Activated CD8-positive, alpha-beta memory T cell treated with anti-CD3 and anti-CD28 coated beads, Interleukin-2, amount 10 ng/mL, durations not matched to agents 7 days and 5 days (primary cell): ENCODE measurements around the gene CCT5. TPM values are rescaled to one million over a fixed set of nuclear protein-coding genes. Genes with fewer than 3 reads are reported as not detected.

Experiments
- ATAC-seq: fragments of 150-1000 bp; cut with Tn5 transposase; one replicate; pipeline ENCODE4 v1.10.0; 2021; ENCODE audit warnings: moderate library complexity
- CTCF ChIA-PET: fragments of 350-600 bp; sonication (Branson Sonifier 250); formaldehyde crosslinking; loops from one replicate; lab custom pipeline; 2021; ENCODE audit warnings: antibody characterized with exemption; lab: Charles Lee
- DNase-seq: peaks from one replicate; pipeline ENCODE4 v3.0.0-alpha.2; 2020
- H3K27ac Mint-ChIP-seq: one replicate; pipeline ENCODE4 v1.8.0; 2021; ENCODE audit warnings: mild to moderate bottlenecking, mixed read lengths
- H3K27me3 Mint-ChIP-seq: one replicate; pipeline ENCODE4 v1.8.0; 2021; ENCODE audit warnings: mixed read lengths
- H3K36me3 Mint-ChIP-seq: one replicate; pipeline ENCODE4 v1.8.0; 2021; ENCODE audit warnings: mild to moderate bottlenecking, mixed read lengths
- H3K4me1 Mint-ChIP-seq: one replicate; pipeline ENCODE4 v1.8.0; 2021; ENCODE audit warnings: mixed read lengths
- H3K4me3 Mint-ChIP-seq: one replicate; pipeline ENCODE4 v1.8.0; 2021; ENCODE audit warnings: mild to moderate bottlenecking, moderate library complexity, mixed read lengths
- H3K9me3 Mint-ChIP-seq: one replicate; pipeline ENCODE4 v1.8.0; 2022; ENCODE audit warnings: low read depth, mixed read lengths
- total RNA-seq, 2 experiments: library from RNA; stranded (reverse); gene quantifications; one replicate each; pipeline ENCODE4 v1.2.3, GENCODE V29; 2021

Gene CCT5
- total RNA-seq, 2 experiments from 2014 or later, result 270 to 342 TPM

- no peak overlapping the region for H3K4me3 Mint-ChIP-seq
- H3K9me3 Mint-ChIP-seq, result no peaks in the 10 kb centered on the region
- ATAC-seq (no peak), DNase-seq (no peak)
- H3K36me3 Mint-ChIP-seq, result no peaks in the 10 kb centered on the region
- CTCF ChIA-PET, result interaction anchor here (0.8 to 0.9 kb wide), 2 partner anchors 9 to 82 kb away, joined by 3 read pairs; no protein-coding TSS in a partner anchor
- H3K4me1 Mint-ChIP-seq, result peaks cover 19% of the 10 kb centered on the region
- H3K27me3 Mint-ChIP-seq, result no peaks in the 10 kb centered on the region
- no peak overlapping the region for H3K27ac Mint-ChIP-seq
Observed at GRCh38 chr5:10286162-10286861, 36.2 kb downstream of the CCT5 start.

- DNase-seq (no peak), ATAC-seq (no peak)
- no peak overlapping the region for H3K27ac Mint-ChIP-seq
- CTCF ChIA-PET, result no interaction called here
- H3K36me3 Mint-ChIP-seq, result no peaks in the 10 kb centered on the region
- no peaks in the 10 kb centered on the region for H3K9me3 Mint-ChIP-seq
- H3K4me1 Mint-ChIP-seq, result peaks cover 19% of the 10 kb centered on the region
- no peaks in the 10 kb centered on the region for H3K27me3 Mint-ChIP-seq
- no peak overlapping the region for H3K4me3 Mint-ChIP-seq
Observed at GRCh38 chr5:10286862-10287227, 36.8 kb downstream of the CCT5 start.

- H3K27me3 Mint-ChIP-seq, result peaks cover 2% of the 10 kb centered on the region
- no peak for ATAC-seq
- no peak overlapping the region for H3K27ac Mint-ChIP-seq
- CTCF ChIA-PET, result no interaction called here
- no peaks in the 10 kb centered on the region for H3K9me3 Mint-ChIP-seq
- H3K4me1 Mint-ChIP-seq, result peaks cover 16% of the 10 kb centered on the region
- H3K36me3 Mint-ChIP-seq, result no peaks in the 10 kb centered on the region
- no peak for DNase-seq
- no peak overlapping the region for H3K4me3 Mint-ChIP-seq
Observed at GRCh38 chr5:10288592-10289219, 38.6 kb downstream of the CCT5 start.

GRCh38 chr5:10289353-10289752 is 39.3 kb downstream of the CCT5 start:
- Mint-ChIP-seq H3K27ac (no peak overlapping the region), H3K27me3 (peaks cover 5% of the 10 kb centered on the region), H3K4me3 (no peak overlapping the region), H3K36me3 (no peaks in the 10 kb centered on the region), H3K4me1 (peaks cover 9% of the 10 kb centered on the region), H3K9me3 (no peaks in the 10 kb centered on the region)
- DNase-seq (no peak), ATAC-seq (no peak)
- CTCF ChIA-PET, result no interaction called here

- ATAC-seq, result no peak
- DNase-seq, result no peak
- H3K4me3 Mint-ChIP-seq, result no peak overlapping the region
- H3K4me1 Mint-ChIP-seq, result peaks cover 7% of the 10 kb centered on the region
- CTCF ChIA-PET, result no interaction called here
- peaks cover 5% of the 10 kb centered on the region for H3K27me3 Mint-ChIP-seq
- no peaks in the 10 kb centered on the region for H3K9me3 Mint-ChIP-seq
- H3K27ac Mint-ChIP-seq, result no peak overlapping the region
- H3K36me3 Mint-ChIP-seq, result no peaks in the 10 kb centered on the region
Observed at GRCh38 chr5:10289991-10290390, 39.9 kb downstream of the CCT5 start.

- no peak for ATAC-seq
- Mint-ChIP-seq H3K27ac (no peak overlapping the region), H3K27me3 (peaks cover 5% of the 10 kb centered on the region), H3K4me3 (no peak overlapping the region), H3K36me3 (no peaks in the 10 kb centered on the region), H3K9me3 (no peaks in the 10 kb centered on the region), H3K4me1 (peaks cover 6% of the 10 kb centered on the region)
- CTCF ChIA-PET, result no interaction called here
- DNase-seq, result no peak
Observed at GRCh38 chr5:10290438-10290837, 40.4 kb downstream of the CCT5 start.

GRCh38 chr5:10291692-10292339 is 41.7 kb downstream of the CCT5 start:
- Mint-ChIP-seq H3K9me3 (no peaks in the 10 kb centered on the region), H3K27ac (no peak overlapping the region), H3K36me3 (no peaks in the 10 kb centered on the region), H3K4me3 (no peak overlapping the region), H3K27me3 (peaks cover 5% of the 10 kb centered on the region), H3K4me1 (peaks cover 9% of the 10 kb centered on the region)
- CTCF ChIA-PET, result interaction anchor here (1.4 kb wide), 1 partner anchor 8 kb away, joined by 8 read pairs; no protein-coding TSS in a partner anchor
- no peak for ATAC-seq
- DNase-seq, result no peak

GRCh38 chr5:10293907-10294662 is 44.0 kb downstream of the CCT5 start:
- H3K4me1 Mint-ChIP-seq, result peaks cover 3% of the 10 kb centered on the region
- no peaks in the 10 kb centered on the region for H3K9me3 Mint-ChIP-seq
- ATAC-seq, result no peak
- no peaks in the 10 kb centered on the region for H3K36me3 Mint-ChIP-seq
- CTCF ChIA-PET, result interaction anchor here (2.2 kb wide), 1 partner anchor 10 kb away, joined by 11 read pairs; no protein-coding TSS in a partner anchor
- no peak overlapping the region for H3K4me3 Mint-ChIP-seq
- peaks cover 5% of the 10 kb centered on the region for H3K27me3 Mint-ChIP-seq
- no peak overlapping the region for H3K27ac Mint-ChIP-seq
- DNase-seq, result no peak

- ATAC-seq (no peak), DNase-seq (no peak)
- Mint-ChIP-seq H3K9me3 (no peaks in the 10 kb centered on the region), H3K4me3 (no peak overlapping the region), H3K27me3 (peaks cover 9% of the 10 kb centered on the region), H3K36me3 (no peaks in the 10 kb centered on the region), H3K4me1 (peaks cover 3% of the 10 kb centered on the region), H3K27ac (no peak overlapping the region)
- CTCF ChIA-PET, result interaction anchor here (1.0 to 2.2 kb wide), 2 partner anchors 9 to 12 kb away, joined by 3 to 11 read pairs; no protein-coding TSS in a partner anchor
Observed at GRCh38 chr5:10295619-10296326, 45.7 kb downstream of the CCT5 start.

GRCh38 chr5:10297646-10298204 is 47.6 kb downstream of the CCT5 start:
- CTCF ChIA-PET, result no interaction called here
- no peak for DNase-seq
- Mint-ChIP-seq H3K4me3 (no peak overlapping the region), H3K36me3 (no peaks in the 10 kb centered on the region), H3K9me3 (no peaks in the 10 kb centered on the region), H3K4me1 (peaks cover 3% of the 10 kb centered on the region), H3K27me3 (peaks cover 9% of the 10 kb centered on the region), H3K27ac (no peak overlapping the region)
- no peak for ATAC-seq

- Mint-ChIP-seq H3K4me3 (no peak overlapping the region), H3K27ac (no peak overlapping the region), H3K36me3 (no peaks in the 10 kb centered on the region), H3K9me3 (no peaks in the 10 kb centered on the region), H3K4me1 (peaks cover 3% of the 10 kb centered on the region), H3K27me3 (peaks cover 15% of the 10 kb centered on the region)
- no peak for DNase-seq
- CTCF ChIA-PET, result no interaction called here
- no peak for ATAC-seq
Observed at GRCh38 chr5:10300246-10300645, 50.2 kb downstream of the CCT5 start.

- Mint-ChIP-seq H3K4me1 (no peaks in the 10 kb centered on the region), H3K4me3 (no peak overlapping the region), H3K27me3 (peaks cover 21% of the 10 kb centered on the region), H3K9me3 (no peaks in the 10 kb centered on the region), H3K27ac (no peak overlapping the region), H3K36me3 (no peaks in the 10 kb centered on the region)
- ATAC-seq, result no peak
- CTCF ChIA-PET, result no interaction called here
- DNase-seq, result no peak
Observed at GRCh38 chr5:10301266-10301665, 51.2 kb downstream of the CCT5 start.
